Measurements from ENCODE around the gene GPC5.

DNA sequence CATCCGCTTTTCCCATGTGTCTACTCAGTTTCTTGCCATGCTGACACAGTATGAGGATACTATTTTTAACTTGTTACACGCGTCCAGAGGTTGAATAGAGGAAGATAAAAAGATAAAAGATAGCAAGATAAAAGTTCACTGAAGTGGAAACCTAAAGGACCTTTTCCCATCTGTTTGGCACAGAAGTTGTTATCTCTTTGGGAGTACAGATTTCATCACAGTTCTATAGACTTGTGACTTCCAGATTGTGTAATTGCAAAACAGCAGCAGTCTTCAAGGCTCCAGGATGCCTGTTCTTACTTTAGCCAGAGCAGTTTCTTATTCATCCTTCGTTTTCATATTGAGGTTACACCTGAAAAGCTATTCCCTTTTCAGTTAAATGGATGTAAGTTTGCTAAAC is 369.2 kb downstream of the GPC5 start:
- TF ChIP-seq, protein P1, sequence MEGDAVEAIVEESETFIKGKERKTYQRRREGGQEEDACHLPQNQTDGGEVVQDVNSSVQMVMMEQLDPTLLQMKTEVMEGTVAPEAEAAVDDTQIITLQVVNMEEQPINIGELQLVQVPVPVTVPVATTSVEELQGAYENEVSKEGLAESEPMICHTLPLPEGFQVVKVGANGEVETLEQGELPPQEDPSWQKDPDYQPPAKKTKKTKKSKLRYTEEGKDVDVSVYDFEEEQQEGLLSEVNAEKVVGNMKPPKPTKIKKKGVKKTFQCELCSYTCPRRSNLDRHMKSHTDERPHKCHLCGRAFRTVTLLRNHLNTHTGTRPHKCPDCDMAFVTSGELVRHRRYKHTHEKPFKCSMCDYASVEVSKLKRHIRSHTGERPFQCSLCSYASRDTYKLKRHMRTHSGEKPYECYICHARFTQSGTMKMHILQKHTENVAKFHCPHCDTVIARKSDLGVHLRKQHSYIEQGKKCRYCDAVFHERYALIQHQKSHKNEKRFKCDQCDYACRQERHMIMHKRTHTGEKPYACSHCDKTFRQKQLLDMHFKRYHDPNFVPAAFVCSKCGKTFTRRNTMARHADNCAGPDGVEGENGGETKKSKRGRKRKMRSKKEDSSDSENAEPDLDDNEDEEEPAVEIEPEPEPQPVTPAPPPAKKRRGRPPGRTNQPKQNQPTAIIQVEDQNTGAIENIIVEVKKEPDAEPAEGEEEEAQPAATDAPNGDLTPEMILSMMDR (conservative IDR thresholded peaks at IDR 0.05; ENCODE audit: low read depth, low read length) = no peak
- TF ChIP-seq EZH2 (IDR thresholded peaks at IDR 0.05; ENCODE audit: borderline replicate concordance, low read depth, low read length, poor library complexity, severe bottlenecking) = no peak

Data from A673 (cell line).